ENCODE results near the gene PMP22.
"Not testable (repeated sequence)": the region's sequence is repeated elsewhere in the genome, so short reads cannot be mapped to it uniquely, and the experiment has no call there.

Gene PMP22

GRCh38 chr17:15210247-15210646 is 54.9 kb downstream of the PMP22 start:
- no peak for DNase-seq (ENCODE audit: low read depth in 3 of 3)

- not testable (repeated sequence) for DNase-seq (ENCODE audit: low read depth in 3 of 3)
These were observed 62.1 kb downstream of the PMP22 start for GRCh38 chr17:15203062-15203461.

- not testable (repeated sequence) for DNase-seq (ENCODE audit: low read depth in 3 of 3)
These were observed 64.6 kb downstream of the PMP22 start for GRCh38 chr17:15200574-15200973.

- DNase-seq (ENCODE audit: low read depth in 3 of 3) = no peak
These were observed 67.9 kb downstream of the PMP22 start for GRCh38 chr17:15197229-15197628.

DNA sequence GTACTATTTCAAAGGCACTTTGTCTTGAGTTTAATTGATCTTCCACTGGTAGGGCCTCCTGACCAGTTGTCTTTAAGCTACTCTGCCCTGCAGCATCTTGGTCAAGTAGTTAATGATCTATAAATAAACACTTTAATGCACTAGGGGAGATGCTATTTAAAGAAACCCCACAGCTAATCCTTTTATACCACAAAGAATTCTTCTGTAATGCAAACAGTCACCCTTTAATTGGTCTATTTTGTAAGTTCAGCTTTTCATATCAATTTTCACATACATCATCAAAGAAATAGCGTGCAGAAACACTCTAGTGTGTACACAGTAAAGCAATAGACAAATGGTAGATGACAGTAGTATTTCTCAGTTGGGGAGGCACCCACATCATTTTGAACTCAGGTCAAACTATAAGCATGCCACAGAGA is 70.3 kb downstream of the PMP22 start:
- DNase-seq (ENCODE audit: low read depth in 3 of 3) = no peak

GRCh38 chr17:15185625-15185991 is 79.5 kb downstream of the PMP22 start:
- no peak for DNase-seq (ENCODE audit: low read depth in 3 of 3)

DNA sequence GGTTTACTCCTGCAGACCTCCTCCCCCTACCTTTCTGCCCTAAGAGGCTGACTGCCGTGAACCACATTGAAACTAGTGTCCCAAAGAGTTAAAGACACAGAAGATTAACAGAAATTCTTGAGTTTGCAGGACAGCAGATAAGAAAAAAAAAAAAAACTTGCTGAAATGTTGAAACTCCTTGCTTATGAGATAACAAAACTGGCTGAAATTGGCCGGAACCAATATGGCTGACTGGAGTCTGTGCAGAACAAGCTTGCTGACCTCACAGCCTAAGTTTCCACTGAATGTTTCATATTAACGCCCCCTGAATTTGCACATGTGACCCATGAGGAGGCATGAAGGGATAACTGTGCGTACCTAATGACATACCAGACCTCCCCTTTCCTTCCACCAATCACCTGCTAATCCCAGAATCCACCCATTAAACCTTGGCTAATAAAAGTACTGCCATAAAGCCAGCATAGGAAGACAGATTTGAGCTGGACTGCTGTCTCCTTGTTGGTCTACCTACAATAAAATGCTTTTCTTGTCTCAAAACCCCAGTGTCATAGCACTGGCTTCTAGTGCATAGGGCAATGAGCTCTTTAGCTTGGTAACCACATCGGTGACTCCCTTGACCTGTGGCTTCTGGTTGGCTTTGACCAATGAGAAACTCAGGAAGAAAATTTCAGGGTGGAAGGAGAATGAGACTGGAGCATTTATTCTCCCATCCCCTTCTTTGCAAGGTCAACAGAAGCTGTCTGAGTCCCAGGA is 80.1 kb downstream of the PMP22 start:
- DNase-seq (ENCODE audit: low read depth in 3 of 3) = no peak

DNA sequence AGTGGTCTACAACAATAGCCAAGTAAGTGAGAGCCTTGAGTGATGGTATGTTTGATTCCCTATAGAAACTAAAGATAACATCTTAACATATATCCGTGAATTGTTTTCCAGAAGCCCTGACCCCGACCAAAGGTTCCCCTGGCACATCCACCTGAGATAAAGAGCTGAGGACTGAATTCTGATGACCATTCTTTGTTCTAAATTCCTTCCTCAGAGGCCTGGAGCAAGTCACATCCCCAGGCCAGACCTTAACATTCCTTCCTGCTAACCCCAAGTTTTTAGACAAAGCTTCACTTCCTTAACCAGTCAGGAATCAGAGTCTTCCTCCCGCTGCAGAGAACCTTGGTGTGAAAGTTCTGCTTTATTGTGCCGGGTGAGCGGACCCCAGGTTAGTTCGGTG is 83.3 kb downstream of the PMP22 start:
- no peak for DNase-seq (ENCODE audit: low read depth in 3 of 3)

DNA sequence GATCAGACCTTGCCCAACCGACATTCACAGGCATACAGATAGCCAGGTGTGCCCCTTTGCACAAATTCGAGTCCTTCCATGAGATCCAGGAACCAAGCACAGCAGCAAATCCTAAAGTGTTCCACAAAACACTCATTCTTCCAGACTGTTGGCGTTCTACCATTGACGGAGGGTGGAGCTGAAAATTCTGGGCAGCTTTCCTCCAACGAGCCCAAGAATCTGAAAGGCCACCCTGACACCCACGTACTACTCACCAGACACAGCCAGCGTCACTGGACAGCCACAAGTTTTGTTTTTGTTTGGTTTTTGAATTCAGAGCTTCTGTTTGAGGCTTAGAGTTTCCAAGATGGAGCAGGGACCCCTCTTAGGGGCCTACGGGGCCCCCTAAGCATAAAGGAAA is 83.8 kb downstream of the PMP22 start:
- DNase-seq (ENCODE audit: low read depth in 3 of 3) = no peak

- DNase-seq (ENCODE audit: low read depth in 3 of 3) = no peak
These were observed 85.0 kb downstream of the PMP22 start for GRCh38 chr17:15180121-15180561.

All from stimulated activated CD4-positive, alpha-beta T cell treated with anti-CD3 and anti-CD28 coated beads, TNF-alpha, amount 100 ng/mL, for 4 hours (primary cell).